HG03135 (cell line): ENCODE data around the gene C11orf21.

Source experiments
- ATAC-seq: cut with Tn5 transposase; IDR thresholded peaks from one replicate; pipeline ENCODE4 v1.9.1; 2021; ENCODE audit warnings: mild to moderate bottlenecking, moderate library complexity; ENCODE audit not compliant: unreplicated experiment

The C11orf21 gene

DNA sequence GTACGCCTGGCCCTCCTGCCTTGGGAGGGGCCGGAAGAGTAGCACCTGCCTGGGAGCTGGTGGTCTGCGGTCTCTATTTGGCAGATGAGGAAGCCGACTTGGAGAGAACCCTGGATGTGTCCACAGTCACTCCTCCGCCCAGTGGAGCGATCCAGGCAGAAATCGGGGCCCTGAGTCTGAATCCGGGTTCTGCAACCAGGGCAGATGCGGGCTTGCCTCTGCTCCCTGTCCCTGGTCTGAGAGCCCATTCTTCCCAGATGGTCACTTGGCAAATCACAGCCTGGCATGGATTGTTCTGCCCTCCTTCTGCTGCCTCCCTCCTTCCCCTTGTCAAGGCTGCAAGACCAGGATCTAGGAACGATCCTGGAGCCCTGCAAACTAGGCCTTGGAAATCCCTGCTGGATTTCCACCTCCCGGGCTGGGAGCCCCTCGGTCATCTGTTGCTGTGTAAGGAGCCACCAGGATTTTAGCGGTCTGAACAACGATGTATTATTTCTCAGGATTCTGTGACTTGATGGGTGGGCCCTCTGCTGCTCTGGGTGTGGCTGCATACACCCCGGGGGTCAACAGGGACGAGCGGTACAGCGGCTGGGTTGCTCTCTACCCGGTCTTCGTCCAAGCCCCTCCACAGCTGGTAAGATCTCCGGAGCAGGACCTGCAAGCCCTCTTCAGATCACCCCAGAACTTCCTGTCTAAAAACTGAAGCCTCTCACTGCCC is 29.3 kb downstream of the C11orf21 start:
- ATAC-seq: no peak

DNA sequence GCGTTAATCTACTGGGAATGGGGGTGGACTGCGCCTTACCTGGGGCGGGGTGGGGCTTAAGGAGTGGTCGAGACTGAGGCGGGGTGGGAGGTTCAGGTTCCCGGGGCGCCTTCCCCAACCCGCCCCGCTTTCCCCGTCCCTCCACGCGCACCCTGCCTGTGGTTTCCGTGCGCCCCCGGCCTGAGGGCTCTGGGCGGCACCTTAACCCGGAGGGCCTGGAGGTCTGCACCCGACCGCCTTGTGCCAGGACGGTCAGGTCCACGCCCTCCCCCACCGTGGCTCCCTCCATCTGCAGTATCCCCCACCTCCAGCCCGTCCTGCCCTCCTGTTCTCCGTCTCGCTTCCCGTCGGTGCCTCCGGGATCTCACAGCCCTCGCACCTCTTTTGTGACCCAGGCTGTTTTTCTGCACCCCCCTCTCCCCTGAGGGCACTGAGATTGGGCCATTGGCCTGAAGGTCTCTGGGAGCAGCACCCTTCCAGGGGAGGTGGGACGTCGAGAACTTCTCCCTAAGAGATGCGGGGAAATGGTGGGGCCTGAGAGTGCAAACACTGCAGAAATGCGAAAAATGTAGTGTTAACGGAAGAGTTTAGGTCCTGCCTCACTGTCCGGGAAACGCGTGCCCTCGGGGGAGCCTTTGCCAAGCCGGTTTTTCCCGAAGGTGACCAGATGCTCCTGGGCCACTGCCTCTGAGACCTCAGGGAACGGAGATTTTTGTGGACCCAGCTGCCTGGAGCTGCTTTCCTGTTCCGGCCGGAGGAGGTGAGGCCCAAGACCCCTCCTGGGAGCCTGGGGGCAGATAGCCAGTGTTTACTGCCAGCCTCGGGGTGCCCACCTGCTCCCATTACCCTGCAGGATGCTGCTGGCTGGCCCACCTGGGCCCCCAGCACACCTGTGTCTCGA is 30.1 kb downstream of the C11orf21 start:
- no peak for ATAC-seq

DNA sequence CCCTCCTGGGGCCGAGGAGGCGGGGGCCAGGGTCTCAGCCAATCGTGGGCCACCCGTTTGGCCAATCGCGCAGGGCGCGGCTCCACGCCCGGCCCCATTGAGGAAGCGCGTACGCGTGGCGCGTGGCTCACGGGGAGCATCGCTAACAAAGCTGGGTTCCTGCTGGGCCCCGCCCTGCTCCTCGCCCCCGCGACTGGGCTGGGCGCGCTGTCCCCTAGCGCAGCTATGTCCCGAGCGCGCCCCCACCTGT is 30.7 kb downstream of the C11orf21 start:
- ATAC-seq: no peak

DNA sequence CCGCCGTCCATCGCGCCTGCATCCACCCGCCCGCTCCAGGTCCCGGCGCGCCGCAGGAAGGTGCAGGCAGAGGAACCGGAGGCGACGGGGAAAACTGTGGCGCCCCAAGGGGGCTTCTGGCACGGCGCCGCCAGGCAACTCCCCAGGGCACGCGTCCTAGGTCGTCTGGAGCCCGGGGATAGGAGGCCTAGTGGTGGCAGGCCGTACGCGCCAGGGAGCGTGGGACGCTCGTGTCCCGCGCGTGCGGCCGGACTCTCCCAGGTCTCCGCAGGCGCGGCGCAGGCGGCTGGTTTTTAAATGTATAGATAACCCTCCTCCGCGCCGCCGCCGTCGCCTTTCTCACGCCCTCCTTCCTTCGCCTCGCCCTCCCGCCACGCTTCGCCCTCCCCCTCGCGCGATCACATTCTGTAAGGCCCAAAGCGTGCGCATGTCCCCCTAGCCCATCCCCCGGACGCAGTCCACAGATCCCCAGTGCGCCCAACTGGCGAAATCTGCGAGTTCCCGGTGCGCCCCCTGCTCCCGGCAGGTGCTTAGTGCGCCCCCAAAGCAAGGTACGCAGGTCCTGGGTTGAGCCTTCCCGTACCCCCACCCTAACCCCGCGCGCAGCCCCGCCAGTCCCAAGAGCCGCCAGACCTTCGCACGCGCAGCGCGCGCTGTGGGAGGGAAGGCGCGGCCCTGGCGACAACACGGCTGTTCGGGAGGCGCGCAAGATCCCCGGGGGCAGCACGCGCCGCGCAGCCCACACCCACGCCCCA is 31.2 kb downstream of the C11orf21 start, which contains the start of gene ASCL2:
ASCL2 (minus strand) TSS at position 267 of the 755 bp plus-strand sequence; CDS start at position 11, 256 bp downstream.
- ATAC-seq: no peak

DNA sequence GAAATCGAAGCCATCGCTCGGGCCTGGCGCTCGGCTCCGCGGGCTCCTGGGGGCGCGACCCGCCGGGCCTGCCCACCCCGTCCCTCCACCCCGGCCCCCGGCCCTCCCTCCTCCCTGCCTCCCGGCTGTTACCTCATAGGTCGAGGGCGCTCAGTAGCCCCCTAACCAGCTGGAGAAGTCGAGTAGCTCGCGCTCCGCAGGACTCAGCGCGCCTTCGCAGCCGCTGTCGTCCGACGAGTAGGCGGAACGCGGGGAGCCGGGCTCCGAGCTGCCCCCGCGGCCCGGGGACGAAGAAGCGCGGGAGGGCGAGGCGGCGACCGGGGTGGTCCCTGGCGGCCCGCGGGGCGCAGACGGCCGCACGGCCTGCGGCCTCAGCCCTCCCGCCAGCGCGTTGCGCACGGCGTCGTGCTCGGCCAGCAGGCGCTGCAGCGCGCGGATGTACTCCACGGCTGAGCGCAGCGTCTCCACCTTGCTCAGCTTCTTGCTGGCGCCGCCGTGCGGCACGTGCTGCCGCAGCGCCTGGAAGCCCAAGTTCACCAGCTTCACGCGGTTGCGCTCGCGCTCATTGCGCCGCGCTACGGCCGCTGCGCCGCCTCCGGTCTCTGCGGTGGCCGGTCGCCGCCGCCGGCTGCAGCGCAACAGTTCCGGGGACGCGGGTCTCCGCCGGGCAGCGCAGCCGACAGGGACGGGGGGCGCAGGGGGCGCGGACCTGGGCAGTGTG is 32.0 kb downstream of the C11orf21 start:
- no peak for ATAC-seq

DNA sequence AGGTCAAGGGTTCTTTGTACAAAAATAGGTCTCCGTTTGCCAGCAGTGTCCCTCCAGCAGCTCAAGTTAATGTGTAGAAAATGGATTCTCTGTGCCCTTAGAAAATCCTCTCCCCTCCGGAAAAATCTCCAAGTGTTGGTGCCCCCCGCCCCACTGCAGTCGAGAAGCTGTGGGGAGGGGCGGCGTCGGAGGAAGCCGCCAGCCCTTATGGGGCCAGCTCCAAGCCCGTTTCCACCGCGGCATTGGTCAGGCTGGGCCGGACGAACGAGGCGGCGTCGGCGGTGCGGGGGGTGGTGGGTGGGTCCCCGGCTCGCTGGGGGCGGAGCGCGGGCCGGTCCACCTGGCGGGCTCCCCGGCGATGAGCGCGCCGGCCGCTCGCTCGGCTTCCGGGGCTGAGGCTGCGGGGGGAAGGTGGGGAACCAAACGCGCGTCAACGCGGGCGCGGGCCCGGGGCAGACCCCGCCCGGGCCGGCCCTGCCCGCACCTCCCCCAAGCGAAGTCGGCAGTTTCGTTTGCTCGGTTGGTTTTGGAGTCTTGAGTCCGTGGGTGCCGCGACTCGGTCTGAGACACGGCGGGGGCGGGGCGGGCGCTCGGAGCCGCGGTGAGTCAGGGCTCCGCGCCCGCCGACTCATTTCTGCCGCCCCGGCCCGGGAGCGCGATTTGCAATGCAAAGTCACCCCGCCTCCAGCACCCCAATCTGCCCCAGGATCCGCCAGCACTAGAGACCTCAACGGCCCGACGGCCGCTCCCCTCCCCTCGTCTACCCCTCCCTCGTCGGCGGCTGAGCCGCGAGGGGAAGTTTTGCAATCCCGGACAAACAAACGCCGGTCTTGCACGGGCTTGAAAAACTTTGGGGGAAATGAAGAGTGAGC is 32.8 kb downstream of the C11orf21 start:
- ATAC-seq: no peak

DNA sequence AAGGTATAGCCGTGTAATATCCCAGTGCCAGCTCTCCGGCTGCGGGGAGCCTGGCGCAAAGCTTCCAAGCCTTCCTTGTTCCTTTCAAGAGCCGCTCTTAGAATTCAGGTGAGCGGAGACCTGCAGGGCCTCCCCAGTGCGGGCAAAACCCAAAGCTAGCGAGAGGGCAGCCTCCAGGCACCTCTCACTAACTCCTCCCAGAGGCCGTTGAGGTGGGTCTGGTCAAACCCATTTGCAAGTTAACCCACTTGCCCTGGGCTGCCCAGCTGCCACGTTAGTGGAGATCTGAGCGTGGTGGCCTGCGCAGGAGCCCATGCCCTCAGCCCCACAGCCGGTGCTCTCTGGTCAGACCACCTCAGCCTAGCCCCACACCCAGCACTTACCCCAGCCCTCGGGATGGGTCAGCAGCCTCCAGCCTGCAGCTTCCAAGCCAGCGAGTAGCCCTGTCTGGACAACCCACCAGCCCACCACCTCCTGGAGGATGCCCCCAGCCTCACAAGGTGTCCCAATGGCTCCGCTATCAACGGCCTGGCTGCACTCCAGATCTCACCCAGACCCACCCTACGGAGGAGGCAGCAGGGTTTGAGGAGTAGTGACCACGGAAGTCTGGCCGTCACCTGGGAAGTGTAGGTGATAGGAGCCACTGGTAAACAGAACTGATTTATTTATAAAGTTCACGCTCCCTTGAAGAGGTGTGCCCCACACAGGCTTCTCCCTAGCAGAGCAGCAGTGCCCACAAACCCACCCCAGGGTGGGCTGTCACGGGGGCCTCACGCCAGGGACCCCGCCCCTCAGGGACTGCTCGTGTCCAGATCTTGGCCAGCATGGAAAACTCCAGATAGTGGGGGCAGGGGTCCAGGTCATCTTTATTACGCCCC is 33.6 kb downstream of the C11orf21 start:
- ATAC-seq: no peak

DNA sequence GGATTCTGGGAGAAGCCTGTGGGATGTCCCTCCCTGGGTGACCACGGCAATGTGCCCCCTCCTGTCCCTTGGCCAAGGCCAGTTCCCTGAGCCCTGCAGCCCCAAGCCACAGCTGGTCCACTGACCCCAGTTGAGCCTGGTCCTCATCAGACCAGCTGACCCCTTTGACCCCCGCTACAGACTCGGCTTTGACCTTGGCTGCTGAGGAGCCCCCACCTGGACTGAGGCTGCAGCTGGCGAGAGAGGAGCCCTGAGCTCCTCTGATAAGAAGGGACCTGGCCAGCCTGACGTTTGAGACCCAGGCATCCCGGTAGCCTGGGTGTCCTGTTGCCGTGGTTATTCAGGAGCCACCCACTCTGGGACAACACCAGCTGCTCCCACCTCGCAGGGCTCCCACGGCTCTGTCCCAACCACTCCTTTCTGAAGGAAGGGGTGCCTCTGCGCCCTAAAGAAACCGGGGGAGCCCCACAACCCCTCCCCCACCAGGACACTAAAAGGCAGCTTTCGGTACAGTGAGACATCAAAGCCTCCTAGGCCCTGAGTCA is 34.3 kb downstream of the C11orf21 start:
- no peak for ATAC-seq

DNA sequence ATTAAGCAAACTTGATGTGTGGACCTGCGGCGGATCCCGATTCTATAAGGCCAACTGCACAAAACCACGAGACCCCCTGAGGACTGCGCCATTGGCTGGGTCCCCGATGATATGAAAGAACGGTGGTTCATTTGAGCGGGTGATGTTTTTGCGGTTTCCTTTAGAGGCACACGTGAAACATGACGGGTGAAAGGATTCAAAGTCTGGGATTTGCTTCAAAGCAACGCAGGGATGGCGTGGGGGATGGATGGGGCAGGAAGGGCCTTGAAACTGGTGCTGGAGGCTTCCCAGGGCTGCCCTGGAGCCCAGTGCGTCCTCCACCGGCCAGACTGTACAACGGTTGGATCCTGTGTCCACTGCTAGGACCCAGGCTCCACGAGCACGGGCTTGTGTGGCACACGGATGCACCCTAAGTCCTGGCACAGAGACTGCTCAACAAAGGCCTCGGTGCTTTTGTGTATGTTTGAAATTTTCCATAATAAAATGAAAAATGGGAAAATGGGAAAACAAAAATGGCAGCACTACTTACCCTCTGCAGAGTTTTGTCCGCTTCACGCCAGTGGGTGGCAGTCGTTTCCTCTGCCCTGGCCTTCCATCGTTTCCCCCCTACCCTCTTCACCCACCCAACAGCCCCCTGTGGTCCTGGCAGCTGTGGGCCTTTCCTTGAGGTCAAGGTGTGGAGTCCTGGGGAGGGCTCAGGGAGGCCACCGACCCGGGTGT is 35.0 kb downstream of the C11orf21 start:
- ATAC-seq: no peak

DNA sequence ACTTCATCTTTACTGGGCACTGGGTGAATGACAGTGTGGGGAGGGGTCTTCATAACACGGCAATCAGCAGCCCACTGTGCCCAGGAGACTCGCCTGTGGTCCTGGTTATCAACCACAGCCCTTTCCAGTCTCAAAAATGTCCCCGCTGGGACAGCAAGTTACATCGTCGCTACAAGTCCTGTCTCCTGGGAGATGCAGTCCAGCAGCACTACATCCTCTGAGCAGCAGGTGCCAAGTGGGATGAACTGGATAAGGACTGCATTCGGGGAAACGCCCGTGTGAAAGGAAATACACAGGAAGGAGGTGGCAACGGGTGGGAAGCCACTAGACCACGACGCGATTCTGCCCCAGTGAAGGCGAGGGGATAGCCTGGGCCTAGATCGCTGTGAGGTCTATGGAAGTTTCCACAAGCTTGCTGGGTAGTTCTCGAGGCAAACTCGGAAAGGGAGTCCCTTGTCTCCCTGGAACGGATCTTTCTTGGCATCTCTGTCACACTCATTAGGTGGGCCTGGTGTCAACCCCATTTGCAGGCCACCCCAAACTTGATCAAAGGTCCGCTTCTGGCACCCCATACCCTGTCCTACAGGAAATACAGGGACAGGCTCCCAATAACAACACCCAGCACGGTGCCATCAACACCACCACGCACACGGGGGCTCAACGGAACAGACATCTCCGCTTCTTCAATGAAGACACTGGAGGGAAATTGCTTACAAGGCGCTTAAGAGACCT is 35.7 kb downstream of the C11orf21 start:
- no peak for ATAC-seq

DNA sequence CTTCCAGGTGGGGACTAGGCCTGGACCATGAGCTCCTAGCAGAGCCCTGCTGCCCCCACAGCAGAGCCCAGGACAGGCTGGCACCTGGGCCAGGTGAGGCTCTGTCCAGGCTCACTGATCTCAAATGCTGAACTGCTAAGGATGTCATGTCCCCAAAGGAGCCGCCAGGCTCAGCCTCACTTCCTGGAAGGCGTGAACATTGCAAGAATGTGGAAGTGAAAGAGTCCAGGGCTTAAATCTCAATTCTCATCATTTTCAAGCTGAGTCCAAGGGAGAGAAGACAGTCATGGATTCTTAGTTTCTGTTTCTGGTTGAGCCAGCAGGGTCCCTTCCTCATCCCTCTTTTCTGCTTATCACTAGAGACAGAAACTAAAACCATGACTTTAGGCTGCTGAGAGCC is 36.3 kb downstream of the C11orf21 start:
- ATAC-seq: no peak

DNA sequence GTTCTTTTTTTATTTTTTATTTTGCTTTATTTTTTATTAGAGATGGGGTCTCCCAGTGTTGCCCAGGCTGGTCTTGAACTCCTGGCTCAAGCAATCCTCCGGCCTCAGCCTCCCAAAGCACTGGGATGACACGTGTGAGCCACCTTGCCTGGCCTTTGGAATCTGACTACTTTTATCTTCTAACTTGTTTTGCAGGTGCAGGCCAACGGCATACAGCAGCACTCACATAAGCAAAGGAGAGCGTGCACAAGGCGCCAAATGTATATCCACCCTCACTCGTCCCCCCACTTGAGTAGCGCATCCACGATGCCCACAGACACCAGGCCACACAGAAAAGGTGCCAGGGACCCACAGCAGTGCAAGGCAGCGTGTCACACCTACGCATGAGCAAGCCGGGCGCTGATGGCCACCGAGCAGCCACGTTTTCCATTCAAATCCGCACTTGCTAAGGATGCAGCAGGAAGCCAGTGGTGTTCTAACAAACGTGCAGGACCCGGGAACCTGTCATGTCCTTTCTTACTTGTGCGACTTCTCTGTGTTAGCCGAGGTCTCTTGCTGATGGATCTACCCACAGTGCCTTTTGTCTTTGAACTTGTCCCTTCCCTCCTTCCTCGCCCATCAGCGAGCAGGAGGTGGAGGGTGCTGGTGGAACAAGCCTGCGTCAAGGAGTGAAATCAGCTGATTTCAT is 37.2 kb downstream of the C11orf21 start:
- ATAC-seq: no peak

DNA sequence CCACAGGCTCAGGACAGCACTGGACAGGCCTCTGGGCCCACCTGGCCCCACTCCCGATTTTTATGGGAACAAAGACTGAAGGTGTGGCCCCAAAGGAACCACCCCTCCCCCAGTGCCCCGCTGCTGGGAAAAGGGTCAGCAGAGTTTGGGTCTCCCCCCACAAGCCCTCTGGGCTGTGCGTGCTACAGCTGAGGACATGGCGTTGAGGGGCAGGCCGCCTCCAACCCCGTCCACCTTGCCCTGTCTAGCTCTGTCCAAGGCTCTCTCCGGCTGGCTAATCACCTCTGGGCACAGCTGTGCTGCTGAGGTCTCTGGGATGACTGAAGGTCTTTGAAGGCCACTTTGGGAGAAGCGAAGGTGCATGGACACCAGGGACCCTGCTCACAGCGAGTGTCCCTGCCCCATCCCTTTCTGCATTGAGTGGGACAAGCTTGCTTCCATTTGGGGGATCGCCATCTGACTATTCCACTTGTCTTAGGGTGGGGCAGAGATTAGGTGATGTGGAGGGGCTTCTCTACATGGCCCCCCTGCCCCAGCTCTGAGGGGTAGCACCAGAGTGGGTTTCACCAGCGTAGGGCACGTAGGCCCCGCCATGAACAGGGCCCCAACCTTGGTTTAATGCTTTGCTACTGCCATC is 37.9 kb downstream of the C11orf21 start:
- ATAC-seq: no peak

DNA sequence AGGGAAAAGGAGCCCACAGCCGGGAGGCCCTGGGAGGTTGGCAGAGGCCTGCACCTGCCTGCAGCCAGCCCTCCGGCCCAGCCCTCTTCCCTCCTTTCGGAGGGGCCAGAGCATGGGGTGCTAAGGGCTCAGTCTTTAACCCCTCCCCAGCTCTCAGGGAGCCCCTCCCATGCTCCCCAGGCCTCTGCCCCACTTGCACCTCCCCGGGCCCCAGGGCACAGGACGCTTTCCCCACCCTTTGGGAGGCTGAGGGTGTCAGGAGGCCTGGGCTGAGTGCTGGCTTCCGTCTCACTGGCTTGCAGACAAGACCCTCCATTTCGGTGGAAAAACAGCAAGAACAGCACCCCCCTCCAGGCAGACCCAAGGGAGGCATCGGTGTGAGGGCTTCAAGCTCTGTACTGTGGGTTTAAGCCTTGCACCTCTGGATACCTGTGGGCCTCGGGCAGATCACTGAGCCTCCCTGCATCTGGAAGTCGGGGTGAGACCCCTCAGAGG is 38.6 kb downstream of the C11orf21 start:
- no peak for ATAC-seq

DNA sequence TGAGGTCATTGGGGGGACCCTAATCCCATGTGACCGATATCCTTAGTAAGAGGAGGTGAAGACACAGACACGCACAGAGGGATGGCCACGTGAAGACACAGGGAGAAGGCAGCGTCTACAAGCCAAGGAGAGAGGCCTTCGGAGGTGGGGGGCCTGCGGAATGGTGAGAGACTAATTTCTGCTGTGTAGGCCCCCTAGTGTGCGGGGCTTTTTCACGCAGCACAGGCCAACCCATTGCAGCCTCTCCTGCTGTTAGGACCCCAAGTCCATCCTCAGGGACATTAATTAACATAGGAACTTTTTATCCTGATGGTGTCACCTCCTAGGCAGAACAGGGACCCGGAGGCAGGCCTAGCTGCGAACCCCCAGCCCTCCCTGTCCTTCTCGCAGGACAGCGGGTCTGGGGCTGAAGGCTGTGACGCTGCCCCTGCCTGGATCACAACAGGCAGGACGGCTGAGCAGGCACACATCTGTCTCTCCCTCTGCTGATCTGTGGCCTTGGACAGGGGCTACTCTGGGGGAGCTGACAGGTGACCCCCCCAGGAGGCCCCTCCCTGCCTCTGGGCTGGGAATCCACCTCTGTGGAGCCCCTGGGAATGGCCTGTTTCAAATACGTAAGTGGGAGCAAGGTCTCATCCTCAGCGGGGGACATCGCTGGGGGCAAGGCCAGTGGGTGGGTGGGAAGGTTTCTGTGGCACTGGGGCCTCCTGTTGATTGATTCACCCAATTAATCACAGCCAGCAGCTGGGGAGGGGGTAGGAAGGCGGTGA is 39.2 kb downstream of the C11orf21 start:
- ATAC-seq: no peak
